NCI-H2171 treated with DMSO at 0.1 percent for 48 hours (cell line): ENCODE measurements around the gene VSTM2L.

ENCODE experiments used
- DNase-seq: peaks from one replicate; lab custom pipeline; 2025; lab: John Stamatoyannopoulos, UW

Gene VSTM2L

GRCh38 chr20:37987602-37988290 lies 84.8 kb downstream of the VSTM2L start:
- no peak for DNase-seq

- peak; percentile 45 for DNase-seq
Measured at GRCh38 chr20:37988306-37988954, 85.5 kb downstream of the VSTM2L start.

DNA sequence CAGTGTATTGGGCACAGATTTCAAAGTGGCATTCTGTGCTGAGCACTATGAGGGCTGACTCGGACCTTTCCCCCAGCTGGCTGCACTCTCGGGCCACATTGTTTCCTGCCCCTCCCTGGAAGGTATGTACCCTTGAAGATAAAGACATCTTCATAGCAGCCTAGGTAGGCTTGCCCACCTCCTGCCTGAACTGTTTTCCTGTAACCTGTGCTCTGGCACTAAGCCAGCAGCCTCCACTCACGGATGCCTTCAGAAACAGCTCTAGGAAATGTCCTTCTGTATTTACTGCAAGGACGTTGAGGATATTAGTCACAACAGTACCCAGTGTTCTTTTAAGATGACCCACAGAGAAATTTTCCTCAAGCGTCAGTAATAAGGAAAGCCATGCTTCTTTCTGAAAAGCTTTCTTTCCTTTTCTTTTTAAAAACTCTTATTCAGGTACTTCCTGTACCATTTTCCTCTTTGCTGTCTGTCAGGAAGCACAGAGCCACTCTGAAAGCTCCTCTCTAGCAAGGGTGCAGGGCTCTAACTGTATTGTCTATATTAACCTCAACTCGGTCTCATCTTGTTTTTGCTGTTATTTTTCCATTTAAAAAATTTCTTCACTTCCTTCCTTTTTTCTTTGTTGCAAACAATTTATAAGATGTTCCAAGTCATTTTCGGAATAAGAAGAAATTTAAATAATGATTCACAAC lies 86.8 kb downstream of the VSTM2L start:
- peak; percentile 64 for DNase-seq

GRCh38 chr20:37990571-37991151 lies 87.7 kb downstream of the VSTM2L start:
- peak; percentile 48 for DNase-seq

DNA sequence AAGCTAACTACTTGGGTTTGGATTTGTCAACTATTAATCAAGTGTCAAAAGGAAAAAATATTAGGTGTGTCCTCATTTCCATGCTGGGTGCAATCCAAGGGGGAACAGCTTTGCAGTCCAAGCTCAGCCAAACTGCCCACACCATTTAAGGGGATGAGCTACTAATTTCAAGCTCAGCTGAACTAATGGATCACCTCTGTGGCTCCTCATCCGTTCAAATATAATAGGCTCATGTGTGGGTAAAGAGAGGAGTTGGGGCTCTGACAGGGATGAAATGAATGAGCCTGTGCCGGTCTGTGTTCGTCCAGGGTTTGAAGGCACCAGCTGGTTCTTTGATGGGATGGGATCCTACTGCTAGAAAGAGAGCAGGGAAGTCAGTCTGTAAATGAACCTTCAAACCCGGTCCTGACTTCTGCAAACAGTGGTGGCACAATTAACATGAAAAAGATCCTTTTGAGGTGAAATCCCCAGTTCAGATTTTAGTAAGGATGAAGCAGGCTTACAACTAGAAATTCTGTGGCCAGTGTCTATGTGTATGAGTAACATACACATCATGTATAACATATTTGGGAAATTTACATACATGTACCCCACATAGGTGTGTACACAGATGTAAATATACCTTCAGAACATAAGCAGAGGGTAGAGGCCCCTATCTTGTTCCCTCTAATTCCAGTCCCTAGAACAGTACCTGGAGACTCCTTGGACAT lies 88.4 kb downstream of the VSTM2L start:
- DNase-seq = no peak

DNA sequence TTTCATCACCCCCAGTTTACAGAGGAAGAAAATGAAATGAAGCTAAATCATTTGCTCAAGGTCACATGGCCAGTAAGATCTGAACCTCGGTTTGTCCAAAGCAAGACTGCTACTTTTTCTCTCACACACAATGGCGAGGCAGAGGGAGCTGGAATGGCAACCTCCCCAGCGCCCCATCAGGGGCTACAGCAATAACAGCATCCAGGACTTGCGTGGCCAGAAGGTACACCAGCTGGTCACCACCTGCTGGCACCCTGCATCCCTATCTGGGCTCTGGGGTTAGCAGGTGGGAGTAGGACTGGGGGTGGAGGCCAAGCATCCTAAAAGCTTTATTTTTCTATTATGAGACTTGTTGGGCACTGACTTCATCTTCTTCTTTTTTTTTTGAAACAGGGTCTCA lies 89.0 kb downstream of the VSTM2L start:
- peak; percentile 48 for DNase-seq

GRCh38 chr20:37992802-37993409 lies 90.0 kb downstream of the VSTM2L start:
- DNase-seq = peak; percentile 46

- DNase-seq = no peak
Measured at GRCh38 chr20:37994512-37994911, 91.6 kb downstream of the VSTM2L start.
